ENCODE results near the gene KCNT1. TPM values are rescaled to one million over a fixed set of nuclear protein-coding genes. Genes with fewer than 3 reads are reported as not detected.

Gene KCNT1
- total RNA-seq, 1 donor from 2014 or later, result not detected

GRCh38 chr9:135750786-135751185 is 48.8 kb downstream of the KCNT1 start:
- DNase-seq (ENCODE audit: low read depth) (no peak), FAIRE-seq (no peak)
- Histone ChIP-seq H3K36me3 (ENCODE audit: control insufficient read depth, insufficient read depth, low read length) (no peaks in the 10 kb centered on the region), H3K4me3 (ENCODE audit: low read depth, low read length) (no peak overlapping the region), H3K27me3 (ENCODE audit: control insufficient read depth, insufficient read depth, low read length) (no peaks in the 10 kb centered on the region)
- no peak for TF ChIP-seq CTCF (IDR thresholded peaks at IDR 0.05; ENCODE audit: insufficient read depth, low read length, severe bottlenecking)

- Histone ChIP-seq H3K27me3 (ENCODE audit: control insufficient read depth, insufficient read depth, low read length) (no peaks in the 10 kb centered on the region), H3K4me3 (ENCODE audit: low read depth, low read length) (no peak overlapping the region), H3K36me3 (ENCODE audit: control insufficient read depth, insufficient read depth, low read length) (no peaks in the 10 kb centered on the region)
- TF ChIP-seq CTCF (IDR thresholded peaks at IDR 0.05; ENCODE audit: insufficient read depth, low read length, severe bottlenecking), result no peak
- no peak for DNase-seq (ENCODE audit: low read depth)
- FAIRE-seq, result no peak
These were observed 49.5 kb downstream of the KCNT1 start for GRCh38 chr9:135751501-135751900.

- FAIRE-seq, result peak; percentile 80
- H3K27me3 ChIP-seq (ENCODE audit: control insufficient read depth, insufficient read depth, low read length), result no peaks in the 10 kb centered on the region
- no peak for DNase-seq (ENCODE audit: low read depth)
- no peaks in the 10 kb centered on the region for H3K36me3 ChIP-seq (ENCODE audit: control insufficient read depth, insufficient read depth, low read length)
- H3K4me3 ChIP-seq (ENCODE audit: low read depth, low read length), result no peak overlapping the region
- no peak for TF ChIP-seq CTCF (IDR thresholded peaks at IDR 0.05; ENCODE audit: insufficient read depth, low read length, severe bottlenecking)
These were observed 50.6 kb downstream of the KCNT1 start for GRCh38 chr9:135752281-135753204.

GRCh38 chr9:135753391-135754105 is 51.6 kb downstream of the KCNT1 start:
- FAIRE-seq (no peak), DNase-seq (ENCODE audit: low read depth) (no peak)
- no peak for TF ChIP-seq CTCF (IDR thresholded peaks at IDR 0.05; ENCODE audit: insufficient read depth, low read length, severe bottlenecking)
- Histone ChIP-seq H3K4me3 (ENCODE audit: low read depth, low read length) (no peak overlapping the region), H3K27me3 (ENCODE audit: control insufficient read depth, insufficient read depth, low read length) (no peaks in the 10 kb centered on the region), H3K36me3 (ENCODE audit: control insufficient read depth, insufficient read depth, low read length) (no peaks in the 10 kb centered on the region)

- TF ChIP-seq CTCF (IDR thresholded peaks at IDR 0.05; ENCODE audit: insufficient read depth, low read length, severe bottlenecking), result no peak
- Histone ChIP-seq H3K36me3 (ENCODE audit: control insufficient read depth, insufficient read depth, low read length) (no peaks in the 10 kb centered on the region), H3K4me3 (ENCODE audit: low read depth, low read length) (no peak overlapping the region), H3K27me3 (ENCODE audit: control insufficient read depth, insufficient read depth, low read length) (no peaks in the 10 kb centered on the region)
- FAIRE-seq, result no peak
- no peak for DNase-seq (ENCODE audit: low read depth)
These were observed 54.6 kb downstream of the KCNT1 start for GRCh38 chr9:135756576-135756975.

Measured in bronchial epithelial cell (primary cell).